Choroid plexus epithelial cell (primary cell): Measurements from ENCODE around the gene SLBP.

Source experiments
- DNase-seq: peaks from one replicate; pipeline ENCODE4 v3.0.0-alpha.2; 2010; ENCODE audit warnings: low read depth
- H3K4me3 ChIP-seq: 2 replicates; pipeline ENCODE4 v1.5.1; 2011; ENCODE audit warnings: low read depth, mild to moderate bottlenecking, control low read depth, low read length, moderate library complexity
- TF ChIP-seq, protein P1 (sequence below): conservative IDR thresholded peaks from 2 replicates; pipeline ENCODE4 v1.5.1; 2011; ENCODE audit warnings: low read depth, mild to moderate bottlenecking, control low read depth, inconsistent platforms, low read length, moderate library complexity

Gene SLBP

DNA sequence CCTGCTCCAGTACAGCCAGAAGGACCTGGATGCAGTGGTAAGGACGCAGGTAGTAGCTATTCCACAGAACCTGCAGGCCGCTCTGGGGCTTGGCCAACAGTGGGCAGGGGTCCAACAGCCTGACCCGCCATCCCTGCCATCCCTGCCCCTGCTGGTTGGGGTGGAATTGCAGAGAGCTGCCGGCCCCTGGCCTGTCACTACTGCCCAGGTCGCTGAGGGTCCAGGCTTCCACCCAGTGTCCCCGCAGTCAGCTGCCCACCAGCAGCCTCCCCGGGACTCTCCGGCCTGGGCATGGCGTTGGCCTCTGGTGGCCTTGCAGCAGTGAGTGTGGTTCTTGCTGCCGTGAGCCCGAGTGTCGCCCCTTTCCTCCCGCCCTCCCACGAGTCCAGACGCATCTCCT lies 25.5 kb upstream of the SLBP start:
- TF ChIP-seq, protein P1, sequence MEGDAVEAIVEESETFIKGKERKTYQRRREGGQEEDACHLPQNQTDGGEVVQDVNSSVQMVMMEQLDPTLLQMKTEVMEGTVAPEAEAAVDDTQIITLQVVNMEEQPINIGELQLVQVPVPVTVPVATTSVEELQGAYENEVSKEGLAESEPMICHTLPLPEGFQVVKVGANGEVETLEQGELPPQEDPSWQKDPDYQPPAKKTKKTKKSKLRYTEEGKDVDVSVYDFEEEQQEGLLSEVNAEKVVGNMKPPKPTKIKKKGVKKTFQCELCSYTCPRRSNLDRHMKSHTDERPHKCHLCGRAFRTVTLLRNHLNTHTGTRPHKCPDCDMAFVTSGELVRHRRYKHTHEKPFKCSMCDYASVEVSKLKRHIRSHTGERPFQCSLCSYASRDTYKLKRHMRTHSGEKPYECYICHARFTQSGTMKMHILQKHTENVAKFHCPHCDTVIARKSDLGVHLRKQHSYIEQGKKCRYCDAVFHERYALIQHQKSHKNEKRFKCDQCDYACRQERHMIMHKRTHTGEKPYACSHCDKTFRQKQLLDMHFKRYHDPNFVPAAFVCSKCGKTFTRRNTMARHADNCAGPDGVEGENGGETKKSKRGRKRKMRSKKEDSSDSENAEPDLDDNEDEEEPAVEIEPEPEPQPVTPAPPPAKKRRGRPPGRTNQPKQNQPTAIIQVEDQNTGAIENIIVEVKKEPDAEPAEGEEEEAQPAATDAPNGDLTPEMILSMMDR, result no peak
- DNase-seq, result no peak
- H3K4me3 ChIP-seq, result no peak overlapping the region

GRCh38 chr4:1736812-1737211 lies 24.7 kb upstream of the SLBP start:
- H3K4me3 ChIP-seq, result no peak overlapping the region
- no peak for DNase-seq
- TF ChIP-seq, protein P1, result no peak

- DNase-seq, result no peak
- TF ChIP-seq, protein P1, result no peak
- no peak overlapping the region for H3K4me3 ChIP-seq
Observed at GRCh38 chr4:1735215-1735614, 23.1 kb upstream of the SLBP start.

- no peak overlapping the region for H3K4me3 ChIP-seq
- TF ChIP-seq, protein P1, result no peak
- DNase-seq, result no peak
Observed at GRCh38 chr4:1732911-1733310, 20.8 kb upstream of the SLBP start.

- peak; percentile 31 for DNase-seq
- TF ChIP-seq, protein P1, result no peak
- no peak overlapping the region for H3K4me3 ChIP-seq
Observed at GRCh38 chr4:1731180-1731579, 19.1 kb upstream of the SLBP start.

GRCh38 chr4:1730532-1731135 lies 18.5 kb upstream of the SLBP start:
- no peak for DNase-seq
- TF ChIP-seq, protein P1, result no peak
- H3K4me3 ChIP-seq, result no peak overlapping the region

GRCh38 chr4:1728061-1728980 lies 16.2 kb upstream of the SLBP start:
- TF ChIP-seq, protein P1, result no peak
- DNase-seq, result no peak
- H3K4me3 ChIP-seq, result no peak overlapping the region
